HG03103 (cell line): ENCODE results near the gene BICC1.

Experiments
- ATAC-seq: cut with Tn5 transposase; IDR thresholded peaks from one replicate; pipeline ENCODE4 v1.9.1; 2021; ENCODE audit warnings: low read depth; ENCODE audit not compliant: unreplicated experiment

BICC1 gene, protein sequence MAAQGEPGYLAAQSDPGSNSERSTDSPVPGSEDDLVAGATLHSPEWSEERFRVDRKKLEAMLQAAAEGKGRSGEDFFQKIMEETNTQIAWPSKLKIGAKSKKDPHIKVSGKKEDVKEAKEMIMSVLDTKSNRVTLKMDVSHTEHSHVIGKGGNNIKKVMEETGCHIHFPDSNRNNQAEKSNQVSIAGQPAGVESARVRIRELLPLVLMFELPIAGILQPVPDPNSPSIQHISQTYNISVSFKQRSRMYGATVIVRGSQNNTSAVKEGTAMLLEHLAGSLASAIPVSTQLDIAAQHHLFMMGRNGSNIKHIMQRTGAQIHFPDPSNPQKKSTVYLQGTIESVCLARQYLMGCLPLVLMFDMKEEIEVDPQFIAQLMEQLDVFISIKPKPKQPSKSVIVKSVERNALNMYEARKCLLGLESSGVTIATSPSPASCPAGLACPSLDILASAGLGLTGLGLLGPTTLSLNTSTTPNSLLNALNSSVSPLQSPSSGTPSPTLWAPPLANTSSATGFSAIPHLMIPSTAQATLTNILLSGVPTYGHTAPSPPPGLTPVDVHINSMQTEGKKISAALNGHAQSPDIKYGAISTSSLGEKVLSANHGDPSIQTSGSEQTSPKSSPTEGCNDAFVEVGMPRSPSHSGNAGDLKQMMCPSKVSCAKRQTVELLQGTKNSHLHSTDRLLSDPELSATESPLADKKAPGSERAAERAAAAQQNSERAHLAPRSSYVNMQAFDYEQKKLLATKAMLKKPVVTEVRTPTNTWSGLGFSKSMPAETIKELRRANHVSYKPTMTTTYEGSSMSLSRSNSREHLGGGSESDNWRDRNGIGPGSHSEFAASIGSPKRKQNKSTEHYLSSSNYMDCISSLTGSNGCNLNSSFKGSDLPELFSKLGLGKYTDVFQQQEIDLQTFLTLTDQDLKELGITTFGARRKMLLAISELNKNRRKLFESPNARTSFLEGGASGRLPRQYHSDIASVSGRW

DNA sequence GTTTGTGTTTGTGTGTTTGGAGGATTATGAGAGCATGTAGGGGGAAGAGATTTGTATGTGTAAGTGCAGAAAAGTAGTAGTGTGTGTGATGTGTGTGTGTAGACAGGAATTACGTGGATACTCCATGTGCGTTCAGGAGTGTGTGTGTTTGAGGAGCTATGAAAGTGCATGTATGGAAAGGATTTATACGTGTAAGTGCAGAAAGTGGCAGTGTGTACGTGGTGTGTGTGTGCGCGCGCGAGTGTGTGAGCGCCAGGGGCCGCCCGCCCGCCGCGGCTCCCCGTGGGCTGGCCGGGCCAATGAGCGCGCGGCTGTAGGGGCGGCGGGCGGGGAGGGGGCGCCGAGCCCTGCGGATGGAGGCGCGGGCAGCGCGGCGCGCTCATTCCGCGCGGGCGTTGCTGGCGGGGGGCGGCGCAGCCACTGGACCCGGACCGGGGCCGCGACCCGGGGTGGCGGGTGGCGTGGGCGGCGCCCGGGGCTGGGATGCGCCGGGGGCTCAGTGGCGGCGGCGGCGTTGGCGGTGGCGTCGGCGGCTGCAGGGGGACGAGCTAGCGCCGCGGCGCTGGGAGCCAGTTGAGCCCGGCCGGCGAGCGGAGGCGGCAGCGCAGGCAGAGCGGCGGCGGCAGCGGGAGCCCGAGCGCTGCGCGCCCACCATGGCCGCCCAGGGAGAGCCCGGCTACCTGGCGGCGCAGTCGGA lies at the start of gene BICC1:
TSS of gene BICC1 (plus strand) at position 382 of the 697 bp plus-strand sequence. CDS start at position 654, 272 bp downstream.
- peak; percentile 45 for ATAC-seq

DNA sequence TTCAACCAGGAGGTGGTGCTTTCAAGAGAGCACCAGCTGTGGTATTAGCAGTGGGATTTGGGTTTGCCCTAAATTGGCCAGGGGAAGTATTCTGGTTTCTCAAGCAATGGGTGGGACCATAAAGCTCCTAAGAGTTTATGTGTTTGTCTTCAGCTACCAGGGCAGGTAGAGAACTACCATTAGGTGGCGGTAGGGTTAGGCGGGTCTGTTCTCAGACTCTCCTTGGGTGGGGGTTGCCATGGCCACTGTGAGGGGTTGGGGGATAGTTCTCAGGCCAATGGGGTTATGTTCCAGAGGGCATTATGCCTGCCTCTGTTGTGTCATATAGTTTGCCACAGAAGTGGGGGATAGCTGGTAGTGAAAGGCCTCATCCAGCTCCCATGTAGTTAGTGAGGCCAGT lies 47.7 kb upstream of the BICC1 start:
- ATAC-seq: no peak

DNA sequence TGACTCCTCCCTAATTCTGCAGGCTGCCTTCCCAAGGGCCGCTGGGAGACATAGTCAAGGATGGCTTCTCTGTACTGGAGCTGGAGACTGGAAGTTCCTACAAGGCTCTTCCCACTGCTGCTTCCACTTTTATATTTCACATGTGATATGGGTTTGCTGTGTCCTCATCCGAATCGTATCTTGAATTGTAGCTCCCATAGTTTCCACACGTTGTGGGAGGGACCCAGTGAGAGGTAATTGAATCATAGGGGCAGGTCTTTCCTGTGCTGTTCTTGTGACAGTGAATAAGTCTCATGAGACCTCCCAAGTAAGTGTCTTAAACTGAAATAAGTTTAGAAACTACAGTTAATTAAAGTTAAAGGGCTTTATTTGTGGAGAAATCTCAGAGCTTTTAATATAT lies 47.0 kb upstream of the BICC1 start:
- ATAC-seq: no peak

DNA sequence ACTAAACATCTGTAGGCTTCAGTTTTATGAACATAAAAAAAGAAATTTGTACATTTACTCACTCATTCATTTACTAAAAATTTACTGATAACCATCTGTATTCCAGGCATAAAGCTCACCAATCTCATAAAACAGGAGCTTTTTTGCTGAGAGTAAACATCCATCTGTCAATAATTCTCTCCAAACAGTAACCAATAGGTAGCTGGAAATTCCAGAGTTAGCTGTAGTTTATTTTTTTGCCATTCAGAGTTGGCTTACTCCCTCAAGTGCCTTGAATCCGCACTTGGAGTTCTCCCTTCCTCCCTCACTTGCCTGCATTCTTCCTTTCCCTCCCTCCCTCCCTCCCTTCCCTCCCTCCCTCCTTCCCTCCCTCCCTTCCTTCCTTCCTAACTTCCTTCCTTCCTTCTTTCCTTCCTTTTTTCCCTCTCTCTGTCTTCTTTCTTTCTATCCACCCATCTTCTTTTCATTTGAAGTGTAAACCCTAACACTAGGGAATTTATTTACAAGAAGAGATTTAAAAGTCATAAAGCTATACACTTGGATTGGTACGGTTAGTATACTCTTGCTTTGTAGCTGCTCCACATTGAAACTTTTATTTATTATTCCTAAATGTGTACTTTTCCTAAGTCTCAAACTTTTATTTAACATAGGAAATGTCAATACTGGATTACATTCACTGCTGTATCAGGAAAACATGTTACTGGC lies 44.6 kb upstream of the BICC1 start:
- no peak for ATAC-seq

DNA sequence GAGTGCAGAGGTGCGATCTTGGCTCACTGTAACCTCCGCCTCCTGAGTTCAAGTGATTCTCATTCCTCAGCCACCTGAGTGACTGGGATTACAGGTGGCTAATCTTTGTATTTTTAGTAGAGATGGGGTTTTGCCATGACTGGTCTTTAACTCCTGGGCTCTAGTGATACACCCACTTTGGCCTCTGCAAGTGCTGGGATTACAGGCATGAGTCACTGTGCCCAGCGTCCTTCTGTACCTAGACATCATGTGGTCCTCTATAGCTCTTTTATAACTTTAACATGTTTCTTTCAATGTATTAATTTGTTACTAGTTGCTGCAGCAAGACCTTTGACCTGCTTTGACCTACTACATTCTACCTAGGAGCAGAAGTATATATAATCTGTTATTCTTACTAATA lies 38.7 kb upstream of the BICC1 start:
- no peak for ATAC-seq

DNA sequence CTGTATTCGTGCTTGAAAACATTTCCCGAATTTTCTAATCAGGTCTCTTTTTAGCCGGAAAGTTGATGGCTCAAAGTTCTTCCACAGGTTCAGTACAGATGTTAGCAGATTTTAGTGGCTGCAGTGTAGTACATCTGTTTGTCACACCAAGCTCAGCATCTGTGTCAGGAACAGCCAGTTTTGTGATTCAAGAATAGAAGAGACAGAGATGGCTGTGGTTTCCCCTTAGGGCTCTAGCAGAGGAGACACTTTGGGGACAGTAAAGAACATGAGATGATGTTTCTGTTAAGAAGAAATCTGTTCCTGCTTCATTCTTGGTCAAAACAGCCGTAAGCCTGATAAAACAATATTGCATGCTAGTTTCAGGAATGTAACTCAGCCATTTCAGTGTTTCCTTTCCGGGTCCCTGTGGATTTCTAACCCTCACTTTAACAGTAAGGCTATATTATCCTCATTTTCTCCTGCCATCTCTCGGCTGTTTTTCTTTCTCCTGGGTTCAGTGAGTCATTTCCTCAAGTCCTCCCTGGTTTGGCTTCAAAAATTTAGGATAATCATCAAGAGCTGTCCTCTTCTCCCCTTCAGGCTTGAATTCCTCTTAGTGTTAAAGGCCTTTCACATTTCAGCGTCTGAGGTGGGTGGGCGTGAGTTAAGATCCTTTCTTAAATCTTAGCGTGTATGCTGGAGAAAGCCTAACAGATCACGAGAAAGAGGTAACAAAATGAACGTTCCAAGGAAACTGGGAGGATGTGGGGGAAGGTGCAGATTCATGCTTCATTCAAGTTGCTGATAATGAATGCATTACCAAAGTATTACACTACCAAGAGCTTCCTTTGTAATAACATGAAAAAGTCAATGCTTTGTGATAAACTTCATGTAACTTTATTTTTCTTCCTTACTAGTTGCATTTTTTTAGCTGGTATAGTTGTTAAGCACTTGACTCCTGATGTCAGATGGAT lies 37.1 kb upstream of the BICC1 start:
- no peak for ATAC-seq

DNA sequence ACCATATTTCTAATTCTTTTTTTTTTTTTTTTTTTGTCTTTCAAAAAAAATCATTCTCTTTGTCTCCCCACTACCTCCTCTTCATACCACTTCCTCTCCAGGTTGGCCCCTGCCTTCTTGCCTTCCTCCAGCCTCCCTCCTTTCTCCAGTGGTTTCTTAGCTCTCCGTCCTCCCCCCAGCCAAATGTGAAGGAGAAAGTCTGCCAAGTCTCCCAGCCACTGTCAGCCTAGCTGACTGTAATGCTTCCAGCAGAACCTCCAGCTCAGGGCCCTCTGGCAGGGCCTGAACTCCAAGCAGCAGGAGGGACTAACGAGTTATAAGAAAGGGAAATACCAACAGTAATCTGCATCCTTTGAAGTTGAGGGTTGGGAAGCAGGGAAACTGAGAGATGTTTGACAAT lies 35.5 kb upstream of the BICC1 start:
- ATAC-seq: no peak

DNA sequence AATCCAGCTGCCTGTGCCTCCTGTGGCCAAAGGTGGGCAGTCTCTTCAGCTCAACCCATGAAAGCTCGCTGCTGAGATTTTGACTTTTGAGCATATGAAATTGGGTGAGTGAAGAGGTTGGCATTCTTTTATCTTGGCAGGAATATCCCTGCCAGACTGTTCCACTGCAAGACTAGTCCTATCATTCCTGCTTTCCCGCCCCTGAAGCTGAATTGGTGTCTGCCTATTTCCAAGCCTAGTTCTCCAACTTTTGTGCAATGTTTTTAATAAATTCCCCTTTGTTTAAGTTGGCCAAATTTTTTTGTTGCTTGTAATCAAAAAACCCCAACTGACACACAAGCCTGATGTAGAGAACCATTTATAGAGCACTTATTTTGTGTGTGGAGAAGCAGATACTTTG lies 34.8 kb upstream of the BICC1 start:
- ATAC-seq: no peak

DNA sequence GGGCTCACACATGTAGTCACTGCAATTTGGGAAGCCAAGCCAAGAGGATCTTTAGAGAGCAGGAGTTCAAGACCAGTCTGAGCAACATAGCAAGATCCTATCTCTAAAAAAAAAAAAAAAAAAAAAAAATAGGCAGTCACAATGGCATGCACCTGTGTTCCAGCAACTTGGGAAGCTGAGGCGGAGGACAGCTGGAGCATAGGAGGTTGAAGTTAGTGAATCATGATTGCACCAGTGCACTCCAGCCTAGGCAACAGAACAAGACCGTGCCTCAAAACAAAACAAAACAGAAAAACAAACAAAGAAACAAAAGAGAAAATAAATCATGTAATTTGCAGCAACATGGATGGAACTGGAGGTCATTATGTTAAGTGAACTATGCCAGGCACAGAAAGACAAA lies 33.6 kb upstream of the BICC1 start:
- no peak for ATAC-seq

DNA sequence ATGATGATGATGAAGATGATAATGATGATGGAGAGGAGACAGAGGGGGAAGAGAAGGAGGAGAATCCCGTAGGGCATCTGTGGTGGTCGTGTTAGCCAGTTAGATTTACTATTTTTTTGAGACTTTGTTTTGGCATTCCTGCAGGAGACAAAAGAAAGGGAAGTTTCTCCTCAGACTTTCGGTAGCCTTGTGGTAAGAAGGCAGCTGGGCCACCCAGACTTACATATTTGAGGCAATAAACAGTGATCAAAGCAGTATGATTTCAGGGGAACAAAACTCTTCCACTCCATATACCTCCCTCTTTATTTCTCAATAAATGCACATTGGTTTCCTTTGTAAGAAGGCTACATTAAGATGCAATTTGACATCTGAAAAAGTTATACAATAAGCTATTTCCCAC lies 32.4 kb upstream of the BICC1 start:
- ATAC-seq: no peak

DNA sequence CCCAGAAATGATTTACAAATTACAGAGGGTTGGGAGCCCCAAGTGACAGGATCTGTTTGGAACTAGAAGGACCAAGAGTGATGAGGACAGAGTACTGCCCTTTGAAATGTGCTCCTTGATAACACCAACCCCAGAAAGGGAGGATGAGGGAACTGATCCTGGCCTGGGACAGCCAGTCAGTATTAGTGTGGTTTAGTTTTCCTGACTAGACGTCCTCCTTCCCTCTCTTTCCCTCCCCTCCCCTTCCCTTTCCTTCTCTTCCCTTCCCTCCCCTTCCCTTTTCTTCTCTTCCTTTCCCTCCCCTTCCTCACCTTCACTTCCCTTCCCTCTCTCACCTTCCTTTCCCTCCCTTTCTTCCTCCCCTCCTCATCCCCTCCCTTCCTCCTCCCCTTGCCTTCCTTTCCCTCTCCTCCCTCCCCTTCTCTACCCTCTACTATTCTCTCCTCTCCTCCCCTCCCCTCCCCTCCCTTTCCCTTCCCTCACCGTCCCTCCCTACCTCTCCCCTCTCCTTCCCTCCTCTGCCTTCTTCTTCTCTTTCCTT lies 31.0 kb upstream of the BICC1 start:
- no peak for ATAC-seq

DNA sequence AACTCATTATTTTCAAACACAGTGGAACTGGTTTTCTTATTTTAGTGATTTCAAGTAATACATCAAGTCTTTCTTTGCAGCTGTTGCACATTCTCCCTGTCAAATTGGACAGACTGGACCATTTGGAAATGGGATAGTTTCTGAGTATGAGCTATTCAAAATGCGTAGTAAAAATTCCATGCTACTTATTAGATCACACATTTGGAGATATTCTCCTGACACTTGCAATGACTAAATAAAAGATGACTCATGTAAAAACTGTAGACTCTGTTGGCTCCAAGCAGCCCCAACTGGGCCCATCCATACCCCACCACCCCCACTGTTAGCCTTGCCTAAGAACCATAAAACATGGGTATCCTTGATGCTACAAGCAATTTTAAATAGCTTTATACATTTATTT lies 25.9 kb upstream of the BICC1 start:
- ATAC-seq: no peak

DNA sequence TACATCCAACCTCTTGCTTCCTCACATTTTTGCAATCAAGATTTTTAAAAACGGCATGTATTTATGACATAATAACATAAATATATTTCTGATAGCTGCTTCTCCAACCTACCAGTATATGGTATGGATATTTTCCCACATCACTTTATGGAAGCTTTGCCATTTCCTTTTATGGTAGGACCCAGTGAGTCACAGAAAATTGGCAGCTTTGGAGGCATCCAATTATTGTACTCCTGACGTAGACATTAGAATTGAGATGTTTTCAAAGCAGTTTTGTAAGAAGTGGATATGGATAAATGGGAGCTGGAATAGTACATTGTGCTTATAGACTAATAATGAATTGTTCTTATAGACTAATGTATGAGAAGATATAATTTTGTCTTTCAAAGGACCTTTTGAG lies 23.8 kb upstream of the BICC1 start:
- ATAC-seq: no peak

DNA sequence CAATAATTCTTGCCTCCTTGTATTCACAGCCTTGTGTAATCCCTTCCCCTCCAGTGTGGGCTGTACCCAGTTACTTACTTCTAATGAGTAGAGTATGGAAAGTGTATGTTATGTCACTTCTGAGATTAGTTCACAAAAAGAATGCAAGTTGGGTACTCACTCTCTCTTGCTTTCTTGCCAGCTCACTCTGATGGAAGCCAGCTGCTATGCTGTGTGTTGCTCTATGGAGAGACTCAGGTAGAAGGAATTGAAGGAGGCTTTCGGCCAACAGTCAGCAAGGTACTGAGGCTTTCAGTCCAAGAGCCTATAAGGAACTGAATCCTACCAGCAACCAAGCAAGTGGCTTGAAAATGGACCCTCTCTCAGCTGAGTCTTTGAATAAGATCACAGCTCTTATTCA lies 9.7 kb upstream of the BICC1 start:
- no peak for ATAC-seq

DNA sequence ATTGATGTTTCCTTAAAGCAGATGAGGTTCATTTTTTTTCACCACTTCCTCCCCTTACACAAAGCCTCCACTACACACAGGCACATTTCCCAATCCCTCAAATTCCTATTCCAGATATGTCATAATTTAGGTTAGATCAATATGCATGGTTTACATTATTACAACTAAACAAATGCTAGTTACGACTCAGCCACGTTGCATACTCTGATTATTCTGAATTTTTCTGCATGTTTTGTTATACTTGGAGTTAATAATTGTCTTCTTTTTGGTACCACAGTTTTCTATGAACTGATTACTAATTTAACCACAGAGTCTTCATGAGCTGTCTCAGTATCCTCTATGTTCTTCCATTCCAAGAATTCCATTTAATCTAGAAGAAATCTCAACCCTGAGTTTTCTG lies 4.4 kb upstream of the BICC1 start:
- ATAC-seq: no peak

DNA sequence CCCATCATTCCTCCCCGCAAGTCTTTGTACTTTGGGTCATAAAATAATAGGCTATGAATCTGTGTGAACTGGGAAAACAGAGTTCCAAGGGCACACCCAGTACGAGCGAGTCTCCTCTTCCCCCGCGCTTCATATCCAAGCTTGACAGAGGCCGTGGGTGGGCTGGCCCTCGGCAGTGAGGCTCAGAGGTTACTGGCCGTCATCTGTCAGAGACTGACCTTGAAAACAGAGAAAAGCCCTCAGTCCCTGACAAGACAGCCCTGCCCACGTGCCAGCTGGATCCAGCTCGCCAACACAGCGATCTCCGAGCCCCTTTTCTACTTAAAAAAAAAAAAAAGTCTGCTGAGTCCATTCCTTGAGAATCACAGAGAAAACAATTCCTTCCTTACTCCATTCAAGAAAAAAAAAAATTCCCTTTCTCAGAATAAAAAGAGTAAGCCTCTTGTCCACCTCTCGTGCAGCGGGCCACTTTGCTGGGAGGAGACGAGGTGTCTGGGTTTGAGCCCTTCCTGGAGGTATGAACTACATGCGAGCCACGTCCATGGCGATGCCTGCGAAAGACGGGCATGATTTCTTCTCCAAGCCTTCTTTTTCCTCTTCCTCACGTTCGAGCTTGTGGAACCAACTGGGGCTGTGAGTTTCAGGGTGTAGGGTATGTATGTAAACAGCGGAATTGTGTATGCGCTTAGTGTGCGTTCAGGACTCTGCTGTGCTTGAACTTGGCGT lies 744 bp upstream of the BICC1 start:
- no peak for ATAC-seq

DNA sequence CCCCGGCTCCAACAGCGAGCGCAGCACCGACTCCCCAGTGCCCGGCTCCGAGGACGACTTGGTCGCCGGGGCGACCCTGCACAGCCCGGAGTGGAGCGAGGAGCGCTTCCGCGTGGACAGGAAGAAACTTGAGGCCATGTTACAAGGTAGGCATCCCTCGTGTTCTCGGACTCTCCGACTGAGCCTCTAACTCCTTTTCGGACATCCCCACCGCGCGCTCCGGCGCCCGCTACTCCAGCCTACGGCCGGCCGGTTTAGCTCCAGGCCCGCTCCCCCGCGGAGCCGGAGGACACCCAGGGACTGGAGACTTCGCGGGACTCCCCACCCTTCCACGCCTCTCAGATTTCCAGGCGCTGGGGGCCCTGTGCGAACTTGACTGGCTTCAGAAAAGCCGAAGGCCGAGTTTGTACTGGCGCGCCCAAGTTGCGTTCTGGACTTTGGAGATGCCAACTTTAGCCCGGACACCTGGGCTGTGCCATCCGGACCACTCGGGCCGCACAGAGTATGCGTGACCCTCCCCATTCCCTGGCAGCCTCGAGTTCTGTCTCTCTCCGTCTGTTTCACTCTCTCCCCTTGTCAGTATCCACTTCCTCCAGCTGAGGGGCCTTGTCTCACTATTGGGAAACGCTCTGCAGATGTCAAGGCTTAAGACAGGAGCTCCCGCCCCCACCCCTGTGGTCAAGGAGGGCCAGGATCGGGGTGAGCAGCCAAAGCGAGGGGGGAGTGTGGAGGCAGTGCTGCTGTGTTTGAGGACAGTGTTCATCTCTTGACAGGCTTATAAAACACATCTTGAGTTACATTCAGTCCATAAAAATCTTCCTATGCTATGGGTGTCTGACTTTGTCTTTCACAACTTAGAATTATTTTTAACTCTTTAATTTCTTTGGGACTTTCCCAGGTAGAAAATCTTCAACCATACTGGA lies 777 bp downstream of the BICC1 start:
- ATAC-seq: peak; percentile 22
